GM19463 (cell line): Measurements from ENCODE around the gene DLX5.
"Not testable (repeated sequence)": the region's sequence is repeated elsewhere in the genome, so short reads cannot be mapped to it uniquely, and the experiment has no call there.

ENCODE experiments used
- ATAC-seq: cut with Tn5 transposase; IDR thresholded peaks from one replicate; pipeline ENCODE4 v1.9.1; 2021; ENCODE audit warnings: mild to moderate bottlenecking, moderate library complexity; ENCODE audit not compliant: unreplicated experiment

The DLX5 gene

GRCh38 chr7:97024209-97025129, at the start of gene DLX5:
TSS of gene DLX5 (minus strand) at chr7:97024831. CDS start at chr7:97024623, 208 bp downstream.
- no peak for ATAC-seq

GRCh38 chr7:97072025-97072424, 47.4 kb upstream of the DLX5 start:
- not testable (repeated sequence) for ATAC-seq

- ATAC-seq: peak; percentile 90
These were observed 40.4 kb upstream of the DLX5 start for GRCh38 chr7:97064972-97065587.

GRCh38 chr7:97064020-97064419, 39.4 kb upstream of the DLX5 start:
- no peak for ATAC-seq

- ATAC-seq: no peak
These were observed 18.6 kb upstream of the DLX5 start for GRCh38 chr7:97043281-97043680.

- no peak for ATAC-seq
These were observed 14.9 kb upstream of the DLX5 start for GRCh38 chr7:97039374-97040065.

- not testable (repeated sequence) for ATAC-seq
These were observed 9.7 kb upstream of the DLX5 start for GRCh38 chr7:97034213-97034852.

GRCh38 chr7:97027427-97028234, 3.0 kb upstream of the DLX5 start:
- peak; percentile 92 for ATAC-seq

GRCh38 chr7:97026715-97027426, 2.2 kb upstream of the DLX5 start:
- ATAC-seq: peak; percentile 5

GRCh38 chr7:97025983-97026714, 1.5 kb upstream of the DLX5 start:
- ATAC-seq: no peak

- no peak for ATAC-seq
These were observed 484 bp upstream of the DLX5 start for GRCh38 chr7:97025130-97025499.

- no peak for ATAC-seq
These were observed 1.9 kb downstream of the DLX5 start for GRCh38 chr7:97022491-97023306.

- no peak for ATAC-seq
These were observed 2.7 kb downstream of the DLX5 start for GRCh38 chr7:97021747-97022490.

GRCh38 chr7:97020996-97021746, 3.5 kb downstream of the DLX5 start:
- ATAC-seq: no peak

- no peak for ATAC-seq
These were observed 4.0 kb downstream of the DLX5 start for GRCh38 chr7:97020601-97020995.

GRCh38 chr7:97019710-97020225, 4.9 kb downstream of the DLX5 start:
- no peak for ATAC-seq
